WTC11 (cell line): ENCODE measurements around the gene AKIRIN1. TPM values are rescaled to one million over a fixed set of nuclear protein-coding genes. Genes with fewer than 3 reads are reported as not detected.
A peak's percentile ranks its signal among the peaks of the same experiment; 100 is the strongest.

Experiments used
- ATAC-seq: fragments of 200-7000 bp; cut with Tn5 transposase; 2 replicates; pipeline ENCODE4 v1.10.0; 2021; ENCODE audit warnings: mild to moderate bottlenecking, moderate library complexity
- CTCF ChIA-PET: fragments of 300-600 bp; sonication (Branson Sonifier 250); formaldehyde crosslinking; loops from one replicate; lab custom pipeline; 2021; ENCODE audit warnings: antibody characterized with exemption; lab: Charles Lee
- POLR2A ChIA-PET: fragments of 350-600 bp; sonication (Branson Sonifier 250); formaldehyde crosslinking; loops from one replicate; lab custom pipeline; 2021; ENCODE audit warnings: antibody characterized with exemption; lab: Charles Lee
- DNase-seq: peaks from one replicate; pipeline ENCODE4 v3.0.0; 2021; ENCODE audit warnings: low spot score
- H3K27ac Mint-ChIP-seq: 2 replicates; pipeline ENCODE4 v1.8.0; 2021; ENCODE audit warnings: mixed read lengths
- H3K27me3 Mint-ChIP-seq: 2 replicates; pipeline ENCODE4 v1.8.0; 2021; ENCODE audit warnings: low read depth, mild to moderate bottlenecking, moderate library complexity, mixed read lengths
- H3K36me3 Mint-ChIP-seq: 2 replicates; pipeline ENCODE4 v1.8.0; 2021; ENCODE audit warnings: mixed read lengths
- H3K4me1 Mint-ChIP-seq: 2 replicates; pipeline ENCODE4 v1.8.0; 2022; ENCODE audit warnings: mixed read lengths
- H3K4me3 Mint-ChIP-seq: 2 replicates; pipeline ENCODE4 v1.8.0; 2021; ENCODE audit warnings: mild to moderate bottlenecking, moderate library complexity, mixed read lengths
- H3K9me3 Mint-ChIP-seq: 2 replicates; pipeline ENCODE4 v1.8.0; 2021; ENCODE audit warnings: mixed read lengths
- ATF1 ChIP-seq: sonication (generic); formaldehyde crosslinking; IDR thresholded peaks from 2 replicates; pipeline ENCODE4 v1.8.1; 2023; ENCODE audit warnings: mild to moderate bottlenecking, moderate library complexity, missing genetic modification reagents
- EMX1 ChIP-seq: fragments of 250-450 bp; sonication (Bioruptor Pico); IDR thresholded peaks from 2 replicates; pipeline ENCODE4 v1.8.0; 2021; ENCODE audit warnings: mild to moderate bottlenecking
- MYBL2 ChIP-seq: sonication (generic); formaldehyde crosslinking; IDR thresholded peaks from 2 replicates; pipeline ENCODE4 v1.8.1; 2023; ENCODE audit warnings: mild to moderate bottlenecking, moderate library complexity, missing genetic modification reagents
- NR2C2 ChIP-seq: sonication (generic); formaldehyde crosslinking; IDR thresholded peaks from 2 replicates; pipeline ENCODE4 v1.8.0; 2022; ENCODE audit warnings: mild to moderate bottlenecking, missing genetic modification reagents
- TCF7 ChIP-seq: sonication (generic); formaldehyde crosslinking; IDR thresholded peaks from 2 replicates; pipeline ENCODE4 v1.8.0; 2022; ENCODE audit warnings: mild to moderate bottlenecking, low read depth, missing genetic modification reagents, moderate library complexity
- TP53 ChIP-seq: sonication (generic); formaldehyde crosslinking; IDR thresholded peaks from 2 replicates; pipeline ENCODE4 v1.8.1; 2023; ENCODE audit warnings: mild to moderate bottlenecking, missing genetic modification reagents
- ZNF219 ChIP-seq: sonication (generic); formaldehyde crosslinking; IDR thresholded peaks from 2 replicates; pipeline ENCODE4 v1.8.0; 2023; ENCODE audit warnings: missing genetic modification reagents, mild to moderate bottlenecking, borderline replicate concordance
- ZNF317 ChIP-seq: sonication (generic); formaldehyde crosslinking; IDR thresholded peaks from 2 replicates; pipeline ENCODE4 v1.8.1; 2023; ENCODE audit warnings: low read depth, mild to moderate bottlenecking, moderate library complexity, missing genetic modification reagents, borderline replicate concordance
- ZNF423 ChIP-seq: fragments of 250-450 bp; sonication (Bioruptor Pico); IDR thresholded peaks from 2 replicates; pipeline ENCODE4 v2.1.2; 2022; ENCODE audit warnings: mild to moderate bottlenecking, moderate library complexity
- total RNA-seq: library from RNA; stranded (reverse); gene quantifications from 3 replicates; pipeline ENCODE4 v1.2.3, GENCODE V29; 2021
- TF ChIP-seq, protein P1 (sequence below): sonication (generic); formaldehyde crosslinking; IDR thresholded peaks from 2 replicates; pipeline ENCODE4 v1.8.1; 2022; ENCODE audit warnings: low read depth, mild to moderate bottlenecking, moderate library complexity, missing genetic modification reagents, borderline replicate concordance
- TF ChIP-seq, protein P2 (sequence below): sonication (generic); formaldehyde crosslinking; IDR thresholded peaks from 2 replicates; pipeline ENCODE4 v1.8.1; 2023; ENCODE audit warnings: mild to moderate bottlenecking, missing genetic modification reagents, borderline replicate concordance
- TF ChIP-seq, protein P3 (sequence below): sonication (generic); formaldehyde crosslinking; IDR thresholded peaks from 2 replicates; pipeline ENCODE4 v1.8.1; 2023; ENCODE audit warnings: mild to moderate bottlenecking, missing genetic modification reagents, moderate library complexity
- TF ChIP-seq, protein P4 (sequence below): sonication (generic); formaldehyde crosslinking; IDR thresholded peaks from 2 replicates; pipeline ENCODE4 v1.8.0; 2022; ENCODE audit warnings: mild to moderate bottlenecking, missing genetic modification reagents
- TF ChIP-seq, protein P5 (sequence below): sonication (generic); formaldehyde crosslinking; conservative IDR thresholded peaks from 2 replicates; pipeline ENCODE4 v1.8.1; 2023; ENCODE audit warnings: mild to moderate bottlenecking, low read depth, missing genetic modification reagents, moderate library complexity
- TF ChIP-seq, protein P6 (sequence below): sonication (generic); formaldehyde crosslinking; IDR thresholded peaks from 2 replicates; pipeline ENCODE4 v1.8.0; 2023; ENCODE audit warnings: mild to moderate bottlenecking, missing genetic modification reagents
- TF ChIP-seq, protein P7 (sequence below): sonication (generic); formaldehyde crosslinking; IDR thresholded peaks from 2 replicates; pipeline ENCODE4 v1.8.1; 2023; ENCODE audit warnings: mild to moderate bottlenecking, missing genetic modification reagents
- TF ChIP-seq, protein P8 (sequence below): sonication (generic); formaldehyde crosslinking; IDR thresholded peaks from 2 replicates; pipeline ENCODE4 v1.8.0; 2023; ENCODE audit warnings: missing genetic modification reagents, mild to moderate bottlenecking, borderline replicate concordance

The AKIRIN1 gene
- total RNA-seq, 1 experiment from 2014 or later, result 183 TPM

DNA sequence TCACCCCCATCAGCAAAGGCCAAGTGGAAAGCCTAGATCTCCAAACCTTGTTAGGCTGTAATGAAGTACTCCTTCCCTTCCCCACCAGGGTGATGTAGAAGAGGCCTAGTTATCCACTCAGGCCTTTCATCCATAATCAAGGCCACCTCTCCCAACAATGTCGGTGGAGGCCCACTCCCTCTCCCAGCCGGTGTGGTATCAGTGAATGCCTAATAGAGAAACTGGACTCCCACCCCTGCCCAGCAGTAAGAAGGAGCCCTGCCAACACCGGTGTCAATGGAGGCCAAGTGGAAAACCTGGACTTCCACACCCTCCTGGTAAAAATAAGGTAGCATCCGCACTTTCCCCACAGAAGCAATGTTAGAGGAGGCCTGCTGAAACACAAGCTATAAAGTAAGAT, 58.9 kb downstream of the AKIRIN1 start:
- CTCF ChIA-PET, result interaction anchor here (0.8 kb wide), 1 partner anchor 23 kb away, joined by 3 read pairs; the partner anchor contains the start of gene NDUFS5
- no peak overlapping the region for H3K4me3 Mint-ChIP-seq
- no peaks in the 10 kb centered on the region for H3K9me3 Mint-ChIP-seq
- no peak for TF ChIP-seq NR2C2 (CRISPR knock-in tag)
- TF ChIP-seq TP53 (CRISPR knock-in tag), result no peak
- no peak for TF ChIP-seq ZNF219 (CRISPR knock-in tag)
- TF ChIP-seq, protein P1, sequence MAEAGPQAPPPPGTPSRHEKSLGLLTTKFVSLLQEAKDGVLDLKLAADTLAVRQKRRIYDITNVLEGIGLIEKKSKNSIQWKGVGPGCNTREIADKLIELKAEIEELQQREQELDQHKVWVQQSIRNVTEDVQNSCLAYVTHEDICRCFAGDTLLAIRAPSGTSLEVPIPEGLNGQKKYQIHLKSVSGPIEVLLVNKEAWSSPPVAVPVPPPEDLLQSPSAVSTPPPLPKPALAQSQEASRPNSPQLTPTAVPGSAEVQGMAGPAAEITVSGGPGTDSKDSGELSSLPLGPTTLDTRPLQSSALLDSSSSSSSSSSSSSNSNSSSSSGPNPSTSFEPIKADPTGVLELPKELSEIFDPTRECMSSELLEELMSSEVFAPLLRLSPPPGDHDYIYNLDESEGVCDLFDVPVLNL (CRISPR knock-in tag), result no peak
- TF ChIP-seq, protein P2, sequence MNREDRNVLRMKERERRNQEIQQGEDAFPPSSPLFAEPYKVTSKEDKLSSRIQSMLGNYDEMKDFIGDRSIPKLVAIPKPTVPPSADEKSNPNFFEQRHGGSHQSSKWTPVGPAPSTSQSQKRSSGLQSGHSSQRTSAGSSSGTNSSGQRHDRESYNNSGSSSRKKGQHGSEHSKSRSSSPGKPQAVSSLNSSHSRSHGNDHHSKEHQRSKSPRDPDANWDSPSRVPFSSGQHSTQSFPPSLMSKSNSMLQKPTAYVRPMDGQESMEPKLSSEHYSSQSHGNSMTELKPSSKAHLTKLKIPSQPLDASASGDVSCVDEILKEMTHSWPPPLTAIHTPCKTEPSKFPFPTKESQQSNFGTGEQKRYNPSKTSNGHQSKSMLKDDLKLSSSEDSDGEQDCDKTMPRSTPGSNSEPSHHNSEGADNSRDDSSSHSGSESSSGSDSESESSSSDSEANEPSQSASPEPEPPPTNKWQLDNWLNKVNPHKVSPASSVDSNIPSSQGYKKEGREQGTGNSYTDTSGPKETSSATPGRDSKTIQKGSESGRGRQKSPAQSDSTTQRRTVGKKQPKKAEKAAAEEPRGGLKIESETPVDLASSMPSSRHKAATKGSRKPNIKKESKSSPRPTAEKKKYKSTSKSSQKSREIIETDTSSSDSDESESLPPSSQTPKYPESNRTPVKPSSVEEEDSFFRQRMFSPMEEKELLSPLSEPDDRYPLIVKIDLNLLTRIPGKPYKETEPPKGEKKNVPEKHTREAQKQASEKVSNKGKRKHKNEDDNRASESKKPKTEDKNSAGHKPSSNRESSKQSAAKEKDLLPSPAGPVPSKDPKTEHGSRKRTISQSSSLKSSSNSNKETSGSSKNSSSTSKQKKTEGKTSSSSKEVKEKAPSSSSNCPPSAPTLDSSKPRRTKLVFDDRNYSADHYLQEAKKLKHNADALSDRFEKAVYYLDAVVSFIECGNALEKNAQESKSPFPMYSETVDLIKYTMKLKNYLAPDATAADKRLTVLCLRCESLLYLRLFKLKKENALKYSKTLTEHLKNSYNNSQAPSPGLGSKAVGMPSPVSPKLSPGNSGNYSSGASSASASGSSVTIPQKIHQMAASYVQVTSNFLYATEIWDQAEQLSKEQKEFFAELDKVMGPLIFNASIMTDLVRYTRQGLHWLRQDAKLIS (CRISPR knock-in tag), result no peak
- TF ChIP-seq, protein P3, sequence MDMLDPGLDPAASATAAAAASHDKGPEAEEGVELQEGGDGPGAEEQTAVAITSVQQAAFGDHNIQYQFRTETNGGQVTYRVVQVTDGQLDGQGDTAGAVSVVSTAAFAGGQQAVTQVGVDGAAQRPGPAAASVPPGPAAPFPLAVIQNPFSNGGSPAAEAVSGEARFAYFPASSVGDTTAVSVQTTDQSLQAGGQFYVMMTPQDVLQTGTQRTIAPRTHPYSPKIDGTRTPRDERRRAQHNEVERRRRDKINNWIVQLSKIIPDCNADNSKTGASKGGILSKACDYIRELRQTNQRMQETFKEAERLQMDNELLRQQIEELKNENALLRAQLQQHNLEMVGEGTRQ (CRISPR knock-in tag), result no peak
- no peak for TF ChIP-seq ZNF317 (CRISPR knock-in tag)
- TF ChIP-seq, protein P4, sequence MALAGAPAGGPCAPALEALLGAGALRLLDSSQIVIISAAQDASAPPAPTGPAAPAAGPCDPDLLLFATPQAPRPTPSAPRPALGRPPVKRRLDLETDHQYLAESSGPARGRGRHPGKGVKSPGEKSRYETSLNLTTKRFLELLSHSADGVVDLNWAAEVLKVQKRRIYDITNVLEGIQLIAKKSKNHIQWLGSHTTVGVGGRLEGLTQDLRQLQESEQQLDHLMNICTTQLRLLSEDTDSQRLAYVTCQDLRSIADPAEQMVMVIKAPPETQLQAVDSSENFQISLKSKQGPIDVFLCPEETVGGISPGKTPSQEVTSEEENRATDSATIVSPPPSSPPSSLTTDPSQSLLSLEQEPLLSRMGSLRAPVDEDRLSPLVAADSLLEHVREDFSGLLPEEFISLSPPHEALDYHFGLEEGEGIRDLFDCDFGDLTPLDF (CRISPR knock-in tag), result no peak
- TF ChIP-seq, protein P5, sequence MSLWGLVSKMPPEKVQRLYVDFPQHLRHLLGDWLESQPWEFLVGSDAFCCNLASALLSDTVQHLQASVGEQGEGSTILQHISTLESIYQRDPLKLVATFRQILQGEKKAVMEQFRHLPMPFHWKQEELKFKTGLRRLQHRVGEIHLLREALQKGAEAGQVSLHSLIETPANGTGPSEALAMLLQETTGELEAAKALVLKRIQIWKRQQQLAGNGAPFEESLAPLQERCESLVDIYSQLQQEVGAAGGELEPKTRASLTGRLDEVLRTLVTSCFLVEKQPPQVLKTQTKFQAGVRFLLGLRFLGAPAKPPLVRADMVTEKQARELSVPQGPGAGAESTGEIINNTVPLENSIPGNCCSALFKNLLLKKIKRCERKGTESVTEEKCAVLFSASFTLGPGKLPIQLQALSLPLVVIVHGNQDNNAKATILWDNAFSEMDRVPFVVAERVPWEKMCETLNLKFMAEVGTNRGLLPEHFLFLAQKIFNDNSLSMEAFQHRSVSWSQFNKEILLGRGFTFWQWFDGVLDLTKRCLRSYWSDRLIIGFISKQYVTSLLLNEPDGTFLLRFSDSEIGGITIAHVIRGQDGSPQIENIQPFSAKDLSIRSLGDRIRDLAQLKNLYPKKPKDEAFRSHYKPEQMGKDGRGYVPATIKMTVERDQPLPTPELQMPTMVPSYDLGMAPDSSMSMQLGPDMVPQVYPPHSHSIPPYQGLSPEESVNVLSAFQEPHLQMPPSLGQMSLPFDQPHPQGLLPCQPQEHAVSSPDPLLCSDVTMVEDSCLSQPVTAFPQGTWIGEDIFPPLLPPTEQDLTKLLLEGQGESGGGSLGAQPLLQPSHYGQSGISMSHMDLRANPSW, result no peak
- no peak for TF ChIP-seq ZNF423 (CRISPR knock-in tag)
- no peak for TF ChIP-seq TCF7 (CRISPR knock-in tag)
- TF ChIP-seq ATF1 (CRISPR knock-in tag), result no peak
- TF ChIP-seq, protein P6, sequence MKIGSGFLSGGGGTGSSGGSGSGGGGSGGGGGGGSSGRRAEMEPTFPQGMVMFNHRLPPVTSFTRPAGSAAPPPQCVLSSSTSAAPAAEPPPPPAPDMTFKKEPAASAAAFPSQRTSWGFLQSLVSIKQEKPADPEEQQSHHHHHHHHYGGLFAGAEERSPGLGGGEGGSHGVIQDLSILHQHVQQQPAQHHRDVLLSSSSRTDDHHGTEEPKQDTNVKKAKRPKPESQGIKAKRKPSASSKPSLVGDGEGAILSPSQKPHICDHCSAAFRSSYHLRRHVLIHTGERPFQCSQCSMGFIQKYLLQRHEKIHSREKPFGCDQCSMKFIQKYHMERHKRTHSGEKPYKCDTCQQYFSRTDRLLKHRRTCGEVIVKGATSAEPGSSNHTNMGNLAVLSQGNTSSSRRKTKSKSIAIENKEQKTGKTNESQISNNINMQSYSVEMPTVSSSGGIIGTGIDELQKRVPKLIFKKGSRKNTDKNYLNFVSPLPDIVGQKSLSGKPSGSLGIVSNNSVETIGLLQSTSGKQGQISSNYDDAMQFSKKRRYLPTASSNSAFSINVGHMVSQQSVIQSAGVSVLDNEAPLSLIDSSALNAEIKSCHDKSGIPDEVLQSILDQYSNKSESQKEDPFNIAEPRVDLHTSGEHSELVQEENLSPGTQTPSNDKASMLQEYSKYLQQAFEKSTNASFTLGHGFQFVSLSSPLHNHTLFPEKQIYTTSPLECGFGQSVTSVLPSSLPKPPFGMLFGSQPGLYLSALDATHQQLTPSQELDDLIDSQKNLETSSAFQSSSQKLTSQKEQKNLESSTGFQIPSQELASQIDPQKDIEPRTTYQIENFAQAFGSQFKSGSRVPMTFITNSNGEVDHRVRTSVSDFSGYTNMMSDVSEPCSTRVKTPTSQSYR (CRISPR knock-in tag), result no peak
- TF ChIP-seq, protein P7, sequence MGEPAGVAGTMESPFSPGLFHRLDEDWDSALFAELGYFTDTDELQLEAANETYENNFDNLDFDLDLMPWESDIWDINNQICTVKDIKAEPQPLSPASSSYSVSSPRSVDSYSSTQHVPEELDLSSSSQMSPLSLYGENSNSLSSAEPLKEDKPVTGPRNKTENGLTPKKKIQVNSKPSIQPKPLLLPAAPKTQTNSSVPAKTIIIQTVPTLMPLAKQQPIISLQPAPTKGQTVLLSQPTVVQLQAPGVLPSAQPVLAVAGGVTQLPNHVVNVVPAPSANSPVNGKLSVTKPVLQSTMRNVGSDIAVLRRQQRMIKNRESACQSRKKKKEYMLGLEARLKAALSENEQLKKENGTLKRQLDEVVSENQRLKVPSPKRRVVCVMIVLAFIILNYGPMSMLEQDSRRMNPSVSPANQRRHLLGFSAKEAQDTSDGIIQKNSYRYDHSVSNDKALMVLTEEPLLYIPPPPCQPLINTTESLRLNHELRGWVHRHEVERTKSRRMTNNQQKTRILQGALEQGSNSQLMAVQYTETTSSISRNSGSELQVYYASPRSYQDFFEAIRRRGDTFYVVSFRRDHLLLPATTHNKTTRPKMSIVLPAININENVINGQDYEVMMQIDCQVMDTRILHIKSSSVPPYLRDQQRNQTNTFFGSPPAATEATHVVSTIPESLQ (CRISPR knock-in tag), result no peak
- TF ChIP-seq, protein P8, sequence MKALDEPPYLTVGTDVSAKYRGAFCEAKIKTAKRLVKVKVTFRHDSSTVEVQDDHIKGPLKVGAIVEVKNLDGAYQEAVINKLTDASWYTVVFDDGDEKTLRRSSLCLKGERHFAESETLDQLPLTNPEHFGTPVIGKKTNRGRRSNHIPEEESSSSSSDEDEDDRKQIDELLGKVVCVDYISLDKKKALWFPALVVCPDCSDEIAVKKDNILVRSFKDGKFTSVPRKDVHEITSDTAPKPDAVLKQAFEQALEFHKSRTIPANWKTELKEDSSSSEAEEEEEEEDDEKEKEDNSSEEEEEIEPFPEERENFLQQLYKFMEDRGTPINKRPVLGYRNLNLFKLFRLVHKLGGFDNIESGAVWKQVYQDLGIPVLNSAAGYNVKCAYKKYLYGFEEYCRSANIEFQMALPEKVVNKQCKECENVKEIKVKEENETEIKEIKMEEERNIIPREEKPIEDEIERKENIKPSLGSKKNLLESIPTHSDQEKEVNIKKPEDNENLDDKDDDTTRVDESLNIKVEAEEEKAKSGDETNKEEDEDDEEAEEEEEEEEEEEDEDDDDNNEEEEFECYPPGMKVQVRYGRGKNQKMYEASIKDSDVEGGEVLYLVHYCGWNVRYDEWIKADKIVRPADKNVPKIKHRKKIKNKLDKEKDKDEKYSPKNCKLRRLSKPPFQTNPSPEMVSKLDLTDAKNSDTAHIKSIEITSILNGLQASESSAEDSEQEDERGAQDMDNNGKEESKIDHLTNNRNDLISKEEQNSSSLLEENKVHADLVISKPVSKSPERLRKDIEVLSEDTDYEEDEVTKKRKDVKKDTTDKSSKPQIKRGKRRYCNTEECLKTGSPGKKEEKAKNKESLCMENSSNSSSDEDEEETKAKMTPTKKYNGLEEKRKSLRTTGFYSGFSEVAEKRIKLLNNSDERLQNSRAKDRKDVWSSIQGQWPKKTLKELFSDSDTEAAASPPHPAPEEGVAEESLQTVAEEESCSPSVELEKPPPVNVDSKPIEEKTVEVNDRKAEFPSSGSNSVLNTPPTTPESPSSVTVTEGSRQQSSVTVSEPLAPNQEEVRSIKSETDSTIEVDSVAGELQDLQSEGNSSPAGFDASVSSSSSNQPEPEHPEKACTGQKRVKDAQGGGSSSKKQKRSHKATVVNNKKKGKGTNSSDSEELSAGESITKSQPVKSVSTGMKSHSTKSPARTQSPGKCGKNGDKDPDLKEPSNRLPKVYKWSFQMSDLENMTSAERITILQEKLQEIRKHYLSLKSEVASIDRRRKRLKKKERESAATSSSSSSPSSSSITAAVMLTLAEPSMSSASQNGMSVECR (CRISPR knock-in tag), result no peak
- no peak for TF ChIP-seq EMX1 (CRISPR knock-in tag)
- TF ChIP-seq MYBL2 (CRISPR knock-in tag), result no peak
- TF ChIP-seq, all 79 proteins: peak for 0
- Mint-ChIP-seq H3K4me1 (peaks cover 9% of the 10 kb centered on the region), H3K27me3 (no peaks in the 10 kb centered on the region), H3K36me3 (peaks cover 7% of the 10 kb centered on the region; the same call in 1 of the 2 replicates), H3K27ac (peak overlapping the region; percentile 32; the same call in 1 of the 2 replicates)
- POLR2A ChIA-PET, result no interaction called here
- ATAC-seq (no peak), DNase-seq (no peak)
